ENCODE measurements around the gene DOK1. TPM values are rescaled to one million over a fixed set of nuclear protein-coding genes. Genes with fewer than 3 reads are reported as not detected.

The DOK1 gene
- total and polyA plus RNA-seq, 9 donors, result 6.4 to 8.7 (median 7.0) TPM

DNA sequence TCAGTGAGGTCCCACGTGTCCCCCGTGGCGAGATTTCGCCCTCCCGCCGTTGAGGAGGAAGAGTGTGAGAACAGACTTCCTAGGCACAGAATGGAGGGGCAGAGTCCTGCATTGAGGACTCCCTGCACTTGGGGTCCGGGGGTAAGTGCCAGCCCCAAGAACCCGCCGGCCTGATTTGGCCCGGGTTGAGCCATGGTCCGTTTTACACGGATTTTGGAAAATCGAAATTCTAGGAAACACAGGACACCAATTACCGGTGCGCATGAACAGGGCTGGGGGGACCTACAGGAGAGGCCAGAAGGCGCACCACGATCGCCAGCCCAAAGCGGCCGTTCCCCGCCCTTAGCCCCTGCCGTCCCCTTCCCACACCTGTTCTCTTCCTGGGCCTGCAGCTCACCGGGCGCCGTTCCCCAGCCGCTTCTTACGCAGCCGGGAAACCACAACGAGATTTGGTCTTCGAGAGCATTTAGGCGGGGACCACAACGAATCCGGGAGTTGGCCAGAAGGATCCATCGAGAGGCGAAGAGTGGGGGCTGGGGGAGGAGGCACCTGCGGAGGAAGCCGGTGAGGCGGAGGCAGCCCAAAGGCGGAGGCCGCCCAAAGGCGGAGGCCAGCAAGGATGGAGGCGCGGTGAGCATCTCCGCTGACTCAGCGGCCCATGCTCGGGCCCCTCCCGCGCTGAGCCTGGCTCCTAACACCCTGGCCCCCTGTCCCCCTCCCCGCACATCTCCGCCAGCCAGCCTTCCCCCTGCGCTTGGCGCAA lies 40.7 kb upstream of the DOK1 start:
- no peak overlapping the region for H3K4me3 ChIP-seq (ENCODE audit: low read length)
- no peak for DNase-seq
- 1% methylated on average over 51 of the region's 52 CpGs for WGBS (ENCODE audit: insufficient coverage)

DNA sequence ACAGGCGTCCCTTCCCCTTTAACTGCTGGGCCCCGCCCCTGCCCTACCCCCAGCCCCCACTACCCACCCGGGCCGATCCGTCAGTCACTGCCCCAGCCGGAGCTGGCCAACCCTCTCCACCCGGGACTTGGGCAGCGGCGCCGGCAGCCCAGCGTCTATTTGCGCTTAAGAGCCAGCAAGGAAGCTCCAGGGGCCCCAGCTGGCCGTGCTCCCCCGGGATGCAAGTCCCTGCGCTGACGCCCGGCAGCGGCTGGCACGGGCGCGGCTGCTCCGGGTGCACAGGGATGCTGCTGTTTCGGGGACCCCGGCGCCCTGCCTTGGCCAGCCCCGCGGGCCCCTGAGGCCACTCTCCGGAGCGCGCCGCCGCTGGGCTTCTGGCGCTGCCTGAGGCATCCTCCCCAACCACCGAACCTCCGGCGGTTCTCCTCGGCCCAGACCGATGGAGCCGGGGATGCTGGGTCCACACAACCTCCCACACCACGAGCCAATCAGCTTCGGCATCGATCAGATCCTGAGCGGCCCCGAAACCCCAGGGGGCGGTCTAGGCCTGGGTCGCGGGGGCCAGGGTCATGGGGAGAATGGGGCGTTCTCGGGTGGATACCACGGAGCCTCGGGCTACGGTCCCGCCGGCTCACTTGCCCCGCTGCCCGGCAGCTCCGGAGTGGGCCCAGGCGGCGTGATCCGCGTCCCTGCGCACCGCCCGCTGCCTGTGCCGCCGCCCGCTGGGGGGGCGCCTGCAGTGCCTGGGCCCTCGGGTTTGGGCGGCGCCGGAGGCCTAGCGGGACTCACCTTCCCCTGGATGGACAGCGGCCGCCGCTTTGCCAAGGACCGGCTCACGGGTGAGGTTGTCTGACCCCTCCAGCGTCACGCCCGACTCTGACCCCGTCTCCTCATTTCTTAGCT lies 39.9 kb upstream of the DOK1 start, which contains the start of gene TLX2:
TSS of gene TLX2 (plus strand) at position 83 of the 903 bp plus-strand sequence. CDS start at position 440, 357 bp downstream.
- DNase-seq, result no peak
- no peak within 1 kb of the TSS for H3K27ac ChIP-seq (ENCODE audit: low read length)
- no peak within 1 kb of the TSS for H3K4me3 ChIP-seq (ENCODE audit: low read length)
- WGBS (ENCODE audit: insufficient coverage), result 2% methylated on average over 61 of the region's 82 CpGs
- peaks cover 24% of the 10 kb centered on the region for H3K4me1 ChIP-seq (ENCODE audit: control insufficient read depth, insufficient read depth, low read length)
- peaks cover 95% of the 10 kb centered on the region for H3K27me3 ChIP-seq (ENCODE audit: control insufficient read depth, insufficient read depth, low read length)
- H3K9me3 ChIP-seq (replicated peaks; ENCODE audit: control insufficient read depth, low read depth, low read length), result no peaks in the 10 kb centered on the region
- no peaks in the 10 kb centered on the region for H3K36me3 ChIP-seq (ENCODE audit: control insufficient read depth, insufficient read depth, low read length)

More for the DNA sequence above, 40.7 kb upstream of the DOK1 start:
- no peaks in the 10 kb centered on the region for H3K9me3 ChIP-seq (replicated peaks; ENCODE audit: control insufficient read depth, low read depth, low read length)
- peaks cover 24% of the 10 kb centered on the region for H3K4me1 ChIP-seq (ENCODE audit: control insufficient read depth, insufficient read depth, low read length)
- H3K27ac ChIP-seq (ENCODE audit: low read length), result no peak overlapping the region
- H3K36me3 ChIP-seq (ENCODE audit: control insufficient read depth, insufficient read depth, low read length), result no peaks in the 10 kb centered on the region
- H3K27me3 ChIP-seq (ENCODE audit: control insufficient read depth, insufficient read depth, low read length), result peaks cover 89% of the 10 kb centered on the region

DNA sequence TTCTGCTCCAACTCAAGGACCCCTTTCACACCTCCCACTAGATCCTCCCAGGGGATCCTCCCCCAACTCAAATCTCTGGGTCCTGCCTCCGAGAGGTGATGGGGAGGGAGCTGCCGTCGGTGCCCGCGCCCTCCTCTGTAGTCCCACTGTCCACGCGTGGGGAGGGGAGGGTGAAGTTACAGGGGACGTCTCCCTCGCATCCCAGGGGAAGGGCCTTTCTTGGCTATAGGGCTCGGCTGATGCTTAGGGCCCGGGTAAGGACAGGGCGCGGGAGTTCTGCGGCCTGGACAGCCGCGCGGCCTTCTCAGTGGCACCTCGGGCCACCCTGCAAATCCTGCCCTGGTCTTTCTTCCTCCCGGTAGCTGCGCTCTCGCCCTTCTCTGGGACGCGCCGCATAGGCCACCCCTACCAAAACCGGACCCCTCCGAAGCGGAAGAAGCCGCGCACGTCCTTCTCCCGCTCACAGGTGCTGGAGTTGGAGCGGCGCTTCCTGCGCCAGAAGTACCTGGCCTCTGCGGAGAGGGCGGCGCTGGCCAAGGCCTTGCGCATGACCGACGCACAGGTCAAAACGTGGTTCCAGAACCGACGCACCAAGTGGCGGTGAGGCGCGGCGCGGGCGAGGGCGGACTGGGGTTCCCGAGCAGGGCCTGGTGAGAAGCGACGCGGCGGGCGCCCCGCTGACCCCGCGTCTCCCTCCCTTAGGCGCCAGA lies 39.1 kb upstream of the DOK1 start:
- Histone ChIP-seq H3K9me3 (replicated peaks; ENCODE audit: control insufficient read depth, low read depth, low read length) (no peaks in the 10 kb centered on the region), H3K4me3 (ENCODE audit: low read length) (no peak overlapping the region), H3K36me3 (ENCODE audit: control insufficient read depth, insufficient read depth, low read length) (no peaks in the 10 kb centered on the region), H3K27me3 (ENCODE audit: control insufficient read depth, insufficient read depth, low read length) (peaks cover 95% of the 10 kb centered on the region), H3K4me1 (ENCODE audit: control insufficient read depth, insufficient read depth, low read length) (peaks cover 24% of the 10 kb centered on the region), H3K27ac (ENCODE audit: low read length) (no peak overlapping the region)
- 3% methylated on average over 49 of the region's 60 CpGs for WGBS (ENCODE audit: insufficient coverage)
- no peak for DNase-seq

DNA sequence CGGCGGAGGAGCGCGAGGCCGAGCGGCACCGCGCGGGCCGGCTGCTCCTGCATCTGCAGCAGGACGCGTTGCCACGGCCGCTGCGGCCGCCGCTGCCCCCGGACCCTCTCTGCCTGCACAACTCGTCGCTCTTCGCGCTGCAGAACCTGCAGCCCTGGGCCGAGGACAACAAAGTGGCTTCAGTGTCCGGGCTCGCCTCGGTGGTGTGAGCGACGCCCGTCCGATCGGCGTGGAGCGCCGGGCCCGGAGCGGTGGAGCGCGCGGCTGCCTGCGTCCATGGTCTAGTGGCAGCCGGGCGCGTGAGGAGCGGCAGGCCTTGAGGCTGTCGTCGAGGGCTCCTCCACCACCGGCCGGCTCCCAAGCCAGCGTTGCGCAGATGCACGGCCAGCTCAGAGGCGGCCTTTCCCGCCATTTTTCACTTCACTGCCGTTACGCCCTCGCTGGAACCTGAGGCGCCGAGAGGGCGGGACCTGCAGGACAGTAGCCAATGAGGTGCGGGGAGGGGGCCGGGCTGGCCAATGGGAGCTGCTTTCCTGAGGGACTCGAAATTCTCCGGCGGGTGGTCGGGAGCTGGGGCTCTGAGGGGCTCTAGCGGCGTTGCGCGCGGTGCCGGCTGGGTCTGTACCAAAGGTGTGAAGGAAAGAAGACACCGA lies 38.4 kb upstream of the DOK1 start:
- peak; percentile 75 for DNase-seq
- WGBS (ENCODE audit: insufficient coverage), result under 1% methylated on average over 69 of the region's 72 CpGs
- Histone ChIP-seq H3K9me3 (replicated peaks; ENCODE audit: control insufficient read depth, low read depth, low read length) (no peaks in the 10 kb centered on the region), H3K4me3 (ENCODE audit: low read length) (peak overlapping the region; percentile 13), H3K4me1 (ENCODE audit: control insufficient read depth, insufficient read depth, low read length) (peaks cover 24% of the 10 kb centered on the region), H3K27me3 (ENCODE audit: control insufficient read depth, insufficient read depth, low read length) (peaks cover 93% of the 10 kb centered on the region), H3K27ac (ENCODE audit: low read length) (no peak overlapping the region), H3K36me3 (ENCODE audit: control insufficient read depth, insufficient read depth, low read length) (no peaks in the 10 kb centered on the region)

DNA sequence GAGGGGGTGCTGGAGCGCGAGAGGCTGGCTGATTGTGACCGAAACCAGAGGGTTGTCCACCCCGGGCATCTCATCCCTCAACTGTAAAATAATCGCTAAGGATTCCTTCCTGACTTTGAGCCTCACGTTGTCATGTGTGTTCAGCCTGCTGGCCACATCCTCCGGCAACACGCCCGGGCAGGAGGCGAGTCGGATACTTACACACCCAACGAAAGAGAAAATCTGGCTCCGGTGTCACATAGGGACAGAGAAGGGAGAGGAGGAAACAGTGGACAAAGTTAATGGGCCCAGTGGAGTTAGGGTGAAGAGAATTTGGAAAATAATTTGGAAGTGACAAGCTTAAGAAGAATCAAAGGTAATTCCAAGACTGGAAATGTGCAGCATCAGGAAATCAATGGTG lies 37.9 kb upstream of the DOK1 start:
- H3K9me3 ChIP-seq (replicated peaks; ENCODE audit: control insufficient read depth, low read depth, low read length), result no peaks in the 10 kb centered on the region
- DNase-seq, result no peak
- H3K27me3 ChIP-seq (ENCODE audit: control insufficient read depth, insufficient read depth, low read length), result peaks cover 91% of the 10 kb centered on the region
- H3K4me3 ChIP-seq (ENCODE audit: low read length), result no peak overlapping the region
- H3K27ac ChIP-seq (ENCODE audit: low read length), result no peak overlapping the region
- 63% methylated on average over 11 of the region's 13 CpGs for WGBS (ENCODE audit: insufficient coverage)
- no peaks in the 10 kb centered on the region for H3K36me3 ChIP-seq (ENCODE audit: control insufficient read depth, insufficient read depth, low read length)
- peaks cover 24% of the 10 kb centered on the region for H3K4me1 ChIP-seq (ENCODE audit: control insufficient read depth, insufficient read depth, low read length)

DNA sequence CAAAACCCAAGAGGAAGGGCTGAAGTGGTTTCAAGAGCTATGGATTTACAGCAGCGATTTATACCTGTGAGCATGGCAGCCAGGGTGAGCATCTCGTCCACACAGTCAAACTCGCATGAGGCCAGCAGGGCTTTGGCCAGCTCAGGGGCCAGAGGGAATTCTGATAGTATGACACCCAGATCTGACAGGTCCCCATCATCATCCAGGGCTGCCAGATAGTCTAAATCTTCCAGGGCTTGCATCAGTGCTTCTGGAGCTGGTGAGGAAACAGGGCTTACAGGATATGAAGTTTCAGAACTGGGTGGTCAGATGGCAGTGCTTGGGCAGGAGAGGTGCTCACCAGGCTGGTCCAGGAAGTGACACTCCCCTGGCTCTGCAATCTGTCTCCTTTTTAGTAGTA lies 32.0 kb upstream of the DOK1 start:
- Histone ChIP-seq H3K4me3 (ENCODE audit: low read length) (no peak overlapping the region), H3K36me3 (ENCODE audit: control insufficient read depth, insufficient read depth, low read length) (peaks cover 23% of the 10 kb centered on the region), H3K27ac (ENCODE audit: low read length) (no peak overlapping the region), H3K27me3 (ENCODE audit: control insufficient read depth, insufficient read depth, low read length) (peaks cover 37% of the 10 kb centered on the region), H3K9me3 (replicated peaks; ENCODE audit: control insufficient read depth, low read depth, low read length) (no peaks in the 10 kb centered on the region), H3K4me1 (ENCODE audit: control insufficient read depth, insufficient read depth, low read length) (no peaks in the 10 kb centered on the region)
- DNase-seq, result no peak
- WGBS (ENCODE audit: insufficient coverage), result 70% methylated on average over 3 of the region's 3 CpGs

DNA sequence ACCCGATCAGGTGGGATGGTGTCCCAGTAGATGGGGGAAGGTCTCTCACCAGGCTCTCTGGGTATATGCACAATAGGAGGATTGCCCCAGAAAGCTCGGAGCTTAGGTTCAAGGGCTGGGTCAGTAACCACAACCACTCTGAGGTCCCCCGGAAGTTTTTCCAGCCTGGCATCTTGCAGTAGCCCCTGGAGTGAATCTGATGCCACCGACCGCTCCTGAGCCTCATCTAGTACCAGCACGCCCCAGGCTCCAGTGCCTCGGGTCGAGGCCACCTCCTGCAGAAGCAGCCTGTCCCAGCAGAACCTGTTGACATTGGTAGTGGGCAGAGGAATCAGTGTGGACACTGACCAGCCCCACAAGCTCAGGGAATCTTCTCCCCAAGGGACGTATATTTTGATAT lies 30.5 kb upstream of the DOK1 start:
- no peaks in the 10 kb centered on the region for H3K9me3 ChIP-seq (replicated peaks; ENCODE audit: control insufficient read depth, low read depth, low read length)
- no peak for DNase-seq
- WGBS (ENCODE audit: insufficient coverage), result 79% methylated on average over 3 of the region's 9 CpGs
- no peak overlapping the region for H3K27ac ChIP-seq (ENCODE audit: low read length)
- no peak overlapping the region for H3K4me3 ChIP-seq (ENCODE audit: low read length)
- H3K36me3 ChIP-seq (ENCODE audit: control insufficient read depth, insufficient read depth, low read length), result peaks cover 34% of the 10 kb centered on the region
- H3K4me1 ChIP-seq (ENCODE audit: control insufficient read depth, insufficient read depth, low read length), result peaks cover 11% of the 10 kb centered on the region
- H3K27me3 ChIP-seq (ENCODE audit: control insufficient read depth, insufficient read depth, low read length), result peaks cover 23% of the 10 kb centered on the region

DNA sequence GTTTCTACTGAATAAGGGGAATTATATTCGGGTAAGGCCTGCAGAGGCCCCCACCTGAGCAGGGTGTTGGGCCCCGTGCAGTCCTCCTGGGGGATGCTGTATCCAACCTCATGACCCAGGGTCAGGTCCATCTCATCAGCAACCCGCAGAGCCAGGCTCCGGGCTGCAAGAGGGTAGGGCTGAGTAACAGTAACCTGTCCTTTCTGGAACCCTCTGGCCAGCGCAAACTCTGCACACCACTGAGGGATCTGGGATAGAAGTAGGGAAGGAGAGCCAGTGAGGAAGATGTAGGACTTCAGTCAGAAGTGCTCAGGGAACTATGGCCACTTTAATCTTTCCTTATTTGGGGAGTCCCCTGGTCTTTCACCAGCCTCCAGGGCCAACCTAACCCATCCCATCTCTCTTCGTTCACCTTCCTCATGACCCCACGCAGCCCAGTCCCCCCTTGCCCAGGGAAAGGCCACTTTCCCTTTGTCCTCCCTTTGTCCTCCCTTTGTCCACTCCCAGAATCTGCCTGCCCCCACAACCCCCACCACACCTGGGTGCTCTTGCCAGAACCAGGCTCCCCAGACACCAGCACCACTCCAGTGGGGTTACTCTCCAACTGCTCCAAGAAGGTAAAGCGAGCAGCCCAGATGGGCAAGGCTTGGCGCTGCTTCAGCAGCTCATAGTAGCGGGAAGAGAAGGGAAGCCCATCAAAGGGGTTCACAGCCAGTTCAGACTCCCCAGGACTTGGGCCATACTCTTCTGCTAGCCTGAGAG lies 29.4 kb upstream of the DOK1 start:
- Histone ChIP-seq H3K9me3 (replicated peaks; ENCODE audit: control insufficient read depth, low read depth, low read length) (no peaks in the 10 kb centered on the region), H3K27ac (ENCODE audit: low read length) (no peak overlapping the region), H3K27me3 (ENCODE audit: control insufficient read depth, insufficient read depth, low read length) (peaks cover 14% of the 10 kb centered on the region), H3K4me3 (ENCODE audit: low read length) (no peak overlapping the region), H3K36me3 (ENCODE audit: control insufficient read depth, insufficient read depth, low read length) (peaks cover 34% of the 10 kb centered on the region), H3K4me1 (ENCODE audit: control insufficient read depth, insufficient read depth, low read length) (peaks cover 12% of the 10 kb centered on the region)
- WGBS (ENCODE audit: insufficient coverage), result 90% methylated on average over 6 of the region's 10 CpGs
- no peak for DNase-seq
